ENCODE results near the gene SAP30BP.

SAP30BP gene

GRCh38 chr17:75742337-75742736, 75.2 kb downstream of the SAP30BP start:
- no peaks in the 10 kb centered on the region for H3K27me3 ChIP-seq (ENCODE audit: control insufficient read depth in 2 of 2, insufficient read depth in 2 of 2, low read length in 2 of 2)
- H3K27ac ChIP-seq (ENCODE audit: low read depth in 2 of 2, low read length in 2 of 2) = no peak overlapping the region
- H3K36me3 ChIP-seq (ENCODE audit: control insufficient read depth in 2 of 2, insufficient read depth in 2 of 2, low read length in 2 of 2) = peaks cover 43 to 52% of the 10 kb centered on the region in 2 donors
- no peaks in the 10 kb centered on the region for H3K4me1 ChIP-seq (ENCODE audit: control insufficient read depth in 2 of 2, insufficient read depth in 2 of 2, low read length in 2 of 2)
- no peak overlapping the region for H3K9ac ChIP-seq (ENCODE audit: low read depth in 1 of 2, low read length in 2 of 2)
- H3K9me3 ChIP-seq (ENCODE audit: control insufficient read depth in 2 of 2, low read length in 2 of 2) = no peaks in the 10 kb centered on the region
- no peak overlapping the region for H3K4me3 ChIP-seq (ENCODE audit: low read length in 2 of 2)

- no peaks in the 10 kb centered on the region for H3K9me3 ChIP-seq (ENCODE audit: control insufficient read depth in 2 of 2, low read length in 2 of 2)
- no peak overlapping the region for H3K27ac ChIP-seq (ENCODE audit: low read depth in 2 of 2, low read length in 2 of 2)
- H3K36me3 ChIP-seq (ENCODE audit: control insufficient read depth in 2 of 2, insufficient read depth in 2 of 2, low read length in 2 of 2) = peaks cover 43 to 46% of the 10 kb centered on the region in 2 donors
- H3K4me1 ChIP-seq (ENCODE audit: control insufficient read depth in 2 of 2, insufficient read depth in 2 of 2, low read length in 2 of 2) = no peaks in the 10 kb centered on the region
- no peak overlapping the region for H3K9ac ChIP-seq (ENCODE audit: low read depth in 1 of 2, low read length in 2 of 2)
- H3K4me3 ChIP-seq (ENCODE audit: low read length in 2 of 2) = no peak overlapping the region
- H3K27me3 ChIP-seq (ENCODE audit: control insufficient read depth in 2 of 2, insufficient read depth in 2 of 2, low read length in 2 of 2) = no peaks in the 10 kb centered on the region
Measured at GRCh38 chr17:75743625-75744206, 76.6 kb downstream of the SAP30BP start.

- no peak overlapping the region for H3K9ac ChIP-seq (ENCODE audit: low read depth in 1 of 2, low read length in 2 of 2)
- H3K27ac ChIP-seq (ENCODE audit: low read depth in 2 of 2, low read length in 2 of 2) = no peak overlapping the region
- peaks cover 0 to 3% of the 10 kb centered on the region in 2 donors for H3K4me1 ChIP-seq (ENCODE audit: control insufficient read depth in 2 of 2, insufficient read depth in 2 of 2, low read length in 2 of 2)
- H3K9me3 ChIP-seq (ENCODE audit: control insufficient read depth in 2 of 2, low read length in 2 of 2) = no peaks in the 10 kb centered on the region
- H3K27me3 ChIP-seq (ENCODE audit: control insufficient read depth in 2 of 2, insufficient read depth in 2 of 2, low read length in 2 of 2) = no peaks in the 10 kb centered on the region
- no peak overlapping the region for H3K4me3 ChIP-seq (ENCODE audit: low read length in 2 of 2)
- H3K36me3 ChIP-seq (ENCODE audit: control insufficient read depth in 2 of 2, insufficient read depth in 2 of 2, low read length in 2 of 2) = peaks cover 41 to 47% of the 10 kb centered on the region in 2 donors
Measured at GRCh38 chr17:75748706-75749105, 81.6 kb downstream of the SAP30BP start.

GRCh38 chr17:75749545-75750389, 82.6 kb downstream of the SAP30BP start:
- Histone ChIP-seq H3K4me3 (ENCODE audit: low read length in 2 of 2) (no peak overlapping the region), H3K9me3 (ENCODE audit: control insufficient read depth in 2 of 2, low read length in 2 of 2) (no peaks in the 10 kb centered on the region), H3K27me3 (ENCODE audit: control insufficient read depth in 2 of 2, insufficient read depth in 2 of 2, low read length in 2 of 2) (no peaks in the 10 kb centered on the region), H3K9ac (ENCODE audit: low read depth in 1 of 2, low read length in 2 of 2) (no peak overlapping the region), H3K27ac (ENCODE audit: low read depth in 2 of 2, low read length in 2 of 2) (no peak overlapping the region), H3K4me1 (ENCODE audit: control insufficient read depth in 2 of 2, insufficient read depth in 2 of 2, low read length in 2 of 2) (peaks cover 0 to 3% of the 10 kb centered on the region in 2 donors), H3K36me3 (ENCODE audit: control insufficient read depth in 2 of 2, insufficient read depth in 2 of 2, low read length in 2 of 2) (peaks cover 39 to 50% of the 10 kb centered on the region in 2 donors)

- Histone ChIP-seq H3K9me3 (ENCODE audit: control insufficient read depth in 2 of 2, low read length in 2 of 2) (no peaks in the 10 kb centered on the region), H3K4me3 (ENCODE audit: low read length in 2 of 2) (no peak overlapping the region), H3K4me1 (ENCODE audit: control insufficient read depth in 2 of 2, insufficient read depth in 2 of 2, low read length in 2 of 2) (peaks cover 0 to 3% of the 10 kb centered on the region in 2 donors), H3K9ac (ENCODE audit: low read depth in 1 of 2, low read length in 2 of 2) (no peak overlapping the region), H3K27ac (ENCODE audit: low read depth in 2 of 2, low read length in 2 of 2) (no peak overlapping the region), H3K36me3 (ENCODE audit: control insufficient read depth in 2 of 2, insufficient read depth in 2 of 2, low read length in 2 of 2) (peaks cover 42 to 48% of the 10 kb centered on the region in 2 donors), H3K27me3 (ENCODE audit: control insufficient read depth in 2 of 2, insufficient read depth in 2 of 2, low read length in 2 of 2) (no peaks in the 10 kb centered on the region)
Measured at GRCh38 chr17:75750661-75751423, 83.7 kb downstream of the SAP30BP start.

GRCh38 chr17:75751676-75752404, 84.7 kb downstream of the SAP30BP start:
- H3K9me3 ChIP-seq (ENCODE audit: control insufficient read depth in 2 of 2, low read length in 2 of 2) = no peaks in the 10 kb centered on the region
- H3K27ac ChIP-seq (ENCODE audit: low read depth in 2 of 2, low read length in 2 of 2) = no peak overlapping the region
- no peak overlapping the region for H3K4me3 ChIP-seq (ENCODE audit: low read length in 2 of 2)
- peaks cover 47 to 55% of the 10 kb centered on the region in 2 donors for H3K36me3 ChIP-seq (ENCODE audit: control insufficient read depth in 2 of 2, insufficient read depth in 2 of 2, low read length in 2 of 2)
- no peaks in the 10 kb centered on the region for H3K27me3 ChIP-seq (ENCODE audit: control insufficient read depth in 2 of 2, insufficient read depth in 2 of 2, low read length in 2 of 2)
- peaks cover 0 to 3% of the 10 kb centered on the region in 2 donors for H3K4me1 ChIP-seq (ENCODE audit: control insufficient read depth in 2 of 2, insufficient read depth in 2 of 2, low read length in 2 of 2)
- H3K9ac ChIP-seq (ENCODE audit: low read depth in 1 of 2, low read length in 2 of 2) = no peak overlapping the region

- H3K9me3 ChIP-seq (ENCODE audit: control insufficient read depth in 2 of 2, low read length in 2 of 2) = no peaks in the 10 kb centered on the region
- H3K27me3 ChIP-seq (ENCODE audit: control insufficient read depth in 2 of 2, insufficient read depth in 2 of 2, low read length in 2 of 2) = no peaks in the 10 kb centered on the region
- H3K36me3 ChIP-seq (ENCODE audit: control insufficient read depth in 2 of 2, insufficient read depth in 2 of 2, low read length in 2 of 2) = peaks cover 53 to 60% of the 10 kb centered on the region in 2 donors
- H3K9ac ChIP-seq (ENCODE audit: low read depth in 1 of 2, low read length in 2 of 2) = no peak overlapping the region
- no peak overlapping the region for H3K4me3 ChIP-seq (ENCODE audit: low read length in 2 of 2)
- no peak overlapping the region for H3K27ac ChIP-seq (ENCODE audit: low read depth in 2 of 2, low read length in 2 of 2)
- H3K4me1 ChIP-seq (ENCODE audit: control insufficient read depth in 2 of 2, insufficient read depth in 2 of 2, low read length in 2 of 2) = peaks cover 0 to 3% of the 10 kb centered on the region in 2 donors
Measured at GRCh38 chr17:75752405-75752709, 85.2 kb downstream of the SAP30BP start.

- Histone ChIP-seq H3K9me3 (ENCODE audit: control insufficient read depth in 2 of 2, low read length in 2 of 2) (no peaks in the 10 kb centered on the region), H3K4me3 (ENCODE audit: low read length in 2 of 2) (peak overlapping the region in 1 of 2 donors; percentile 44), H3K4me1 (ENCODE audit: control insufficient read depth in 2 of 2, insufficient read depth in 2 of 2, low read length in 2 of 2) (peaks cover 0 to 3% of the 10 kb centered on the region in 2 donors), H3K9ac (ENCODE audit: low read depth in 1 of 2, low read length in 2 of 2) (no peak overlapping the region), H3K36me3 (ENCODE audit: control insufficient read depth in 2 of 2, insufficient read depth in 2 of 2, low read length in 2 of 2) (peaks cover 59 to 64% of the 10 kb centered on the region in 2 donors), H3K27ac (ENCODE audit: low read depth in 2 of 2, low read length in 2 of 2) (peak overlapping the region in 1 of 2 donors; percentile 32), H3K27me3 (ENCODE audit: control insufficient read depth in 2 of 2, insufficient read depth in 2 of 2, low read length in 2 of 2) (no peaks in the 10 kb centered on the region)
Measured at GRCh38 chr17:75752802-75753513, 85.8 kb downstream of the SAP30BP start.

GRCh38 chr17:75753514-75754377, 86.6 kb downstream of the SAP30BP start:
- H3K9ac ChIP-seq (ENCODE audit: low read depth in 1 of 2, low read length in 2 of 2) = no peak overlapping the region
- peak overlapping the region in 1 of 2 donors; percentile 32 for H3K27ac ChIP-seq (ENCODE audit: low read depth in 2 of 2, low read length in 2 of 2)
- H3K9me3 ChIP-seq (ENCODE audit: control insufficient read depth in 2 of 2, low read length in 2 of 2) = no peaks in the 10 kb centered on the region
- no peaks in the 10 kb centered on the region for H3K27me3 ChIP-seq (ENCODE audit: control insufficient read depth in 2 of 2, insufficient read depth in 2 of 2, low read length in 2 of 2)
- peaks cover 0 to 3% of the 10 kb centered on the region in 2 donors for H3K4me1 ChIP-seq (ENCODE audit: control insufficient read depth in 2 of 2, insufficient read depth in 2 of 2, low read length in 2 of 2)
- peak overlapping the region in 1 of 2 donors; percentile 44 for H3K4me3 ChIP-seq (ENCODE audit: low read length in 2 of 2)
- H3K36me3 ChIP-seq (ENCODE audit: control insufficient read depth in 2 of 2, insufficient read depth in 2 of 2, low read length in 2 of 2) = peaks cover 56 to 65% of the 10 kb centered on the region in 2 donors
